CMK (cell line): ENCODE data around the gene ZNF648.
"Not testable (repeated sequence)": the region's sequence is repeated elsewhere in the genome, so short reads cannot be mapped to it uniquely, and the experiment has no call there.

Experiments used
- DNase-seq: peaks from one replicate; pipeline ENCODE4 v3.0.0-alpha.2; 2010; ENCODE audit warnings: low read depth

Gene ZNF648

DNA sequence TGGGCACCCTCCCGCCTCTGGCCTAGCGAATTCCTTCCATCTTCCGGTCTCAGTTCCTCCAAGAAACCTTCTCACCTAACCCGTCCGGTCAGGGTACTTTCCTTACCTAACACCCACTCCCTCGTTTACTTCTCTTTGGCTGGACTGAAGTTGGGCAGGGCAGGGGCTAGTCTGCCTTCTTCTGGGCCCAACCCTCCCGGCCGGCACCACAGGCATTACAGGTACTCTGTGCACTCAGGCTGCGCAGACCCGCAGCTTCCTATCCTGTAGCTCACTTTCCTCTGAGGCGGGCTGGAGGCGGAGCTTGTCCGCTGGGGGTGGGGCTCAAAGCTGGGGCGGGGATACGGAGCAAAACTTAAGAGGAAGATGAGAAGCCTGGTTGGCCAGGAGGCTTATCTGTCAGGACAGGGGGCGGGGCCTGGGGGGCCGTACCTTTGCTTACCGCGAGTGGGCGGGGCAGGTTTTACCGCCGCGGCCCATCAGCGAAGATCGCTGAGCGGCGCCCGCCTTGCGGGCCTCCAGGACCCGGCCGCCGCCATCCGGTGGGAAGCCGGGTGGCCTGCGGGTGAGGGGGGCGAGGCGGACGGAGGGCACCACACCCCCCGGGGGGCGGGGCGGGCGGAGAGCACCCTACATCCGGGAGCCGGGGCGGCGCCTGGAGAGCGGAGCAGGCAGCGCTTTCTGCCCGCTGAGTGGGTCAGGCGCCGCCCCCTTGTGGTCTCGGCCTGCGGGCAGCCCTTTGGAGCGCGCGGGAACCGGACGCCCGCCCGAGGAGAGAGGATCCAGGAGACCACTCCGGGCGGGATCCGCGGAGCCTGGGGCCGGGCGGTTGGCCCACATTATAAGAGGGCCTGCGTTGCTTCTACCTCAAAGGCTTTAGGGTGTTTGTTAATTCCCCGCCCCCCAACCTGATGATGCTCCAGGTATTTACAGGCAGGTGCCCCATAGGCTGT, 31.9 kb downstream of the ZNF648 start:
- peak; percentile 97 for DNase-seq

DNA sequence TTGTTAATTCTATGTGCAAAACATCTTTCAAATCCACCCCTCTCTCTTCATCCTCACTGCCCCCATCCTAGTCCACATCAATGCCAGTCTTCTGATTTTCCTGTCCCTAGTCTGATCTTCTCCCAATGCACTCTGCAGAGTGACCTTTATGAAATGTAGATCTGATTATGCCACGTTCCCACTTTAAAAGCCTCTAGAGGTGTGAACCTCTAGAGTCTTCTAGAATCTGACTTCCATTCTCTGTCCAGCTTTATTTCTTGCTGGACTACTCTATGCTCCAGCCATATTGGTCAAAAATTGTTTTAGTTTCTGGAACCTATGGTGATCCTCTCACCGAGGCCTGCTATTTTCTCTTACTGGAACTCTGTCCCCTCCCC, 32.5 kb downstream of the ZNF648 start:
- DNase-seq: no peak

DNA sequence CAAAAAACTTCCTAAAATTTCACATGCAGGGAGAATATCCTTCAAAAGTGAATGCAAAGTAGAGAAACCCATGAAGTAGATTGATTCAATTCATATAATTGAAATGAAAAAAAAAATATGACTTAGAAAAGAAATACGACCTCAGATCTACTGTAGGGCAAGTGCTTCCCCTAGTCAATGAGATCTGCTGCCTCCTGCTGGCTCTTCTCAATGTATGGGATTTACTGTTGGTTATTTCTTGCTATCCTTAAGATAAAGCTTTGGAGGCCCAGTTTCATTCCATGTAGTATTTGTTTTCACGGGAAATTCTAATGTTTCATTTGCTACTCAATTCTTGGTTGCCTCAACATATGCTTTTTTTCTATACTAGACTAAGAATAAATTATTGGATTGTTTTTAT, 46.2 kb downstream of the ZNF648 start:
- DNase-seq: no peak

DNA sequence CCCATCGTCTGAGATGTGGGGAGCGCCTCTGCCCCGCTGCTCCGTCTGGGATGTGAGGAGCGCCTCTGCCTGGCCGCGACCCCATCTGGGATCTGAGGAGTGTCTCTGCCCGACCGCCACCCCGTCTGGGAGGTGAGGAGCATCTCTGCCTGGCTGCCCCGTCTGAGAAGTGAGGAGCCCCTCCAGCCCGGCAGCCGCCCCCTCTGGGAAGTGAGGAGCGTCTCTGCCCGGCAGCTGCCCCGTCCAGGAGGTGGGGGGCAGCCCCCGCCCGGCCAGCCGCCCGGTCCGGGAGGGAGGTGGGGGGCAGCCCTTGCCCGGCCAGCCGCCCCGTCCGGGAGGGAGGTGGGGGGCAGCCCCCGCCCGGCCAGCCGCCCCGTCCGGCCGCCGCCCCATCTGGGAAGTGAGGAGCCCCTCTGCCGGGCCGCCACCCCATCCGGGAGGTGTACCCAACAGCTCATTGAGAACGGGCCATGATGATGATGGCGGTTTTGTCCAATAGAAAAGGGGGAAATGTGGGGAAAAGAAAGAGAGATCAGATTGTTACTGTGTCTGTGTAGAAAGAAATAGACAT, 50.6 kb downstream of the ZNF648 start:
- not testable (repeated sequence) for DNase-seq

DNA sequence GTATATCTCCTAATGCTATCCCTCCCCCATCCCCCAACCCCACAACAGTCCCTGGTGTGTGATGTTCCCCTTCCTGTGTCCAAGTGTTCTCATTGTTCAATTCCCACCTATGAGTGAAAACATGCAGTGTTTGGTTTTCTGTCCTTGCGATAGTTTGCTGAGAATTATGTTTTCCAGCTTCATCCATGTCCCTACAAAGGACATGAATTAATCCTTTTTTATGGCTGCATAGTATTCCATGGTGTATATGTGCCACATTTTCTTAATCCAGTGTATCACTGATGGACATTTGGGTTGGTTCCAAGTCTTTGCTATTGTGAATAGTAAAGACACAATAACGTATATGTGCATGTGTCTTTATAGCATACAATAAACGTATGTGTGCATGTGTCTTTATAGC, 56.1 kb downstream of the ZNF648 start:
- not testable (repeated sequence) for DNase-seq

DNA sequence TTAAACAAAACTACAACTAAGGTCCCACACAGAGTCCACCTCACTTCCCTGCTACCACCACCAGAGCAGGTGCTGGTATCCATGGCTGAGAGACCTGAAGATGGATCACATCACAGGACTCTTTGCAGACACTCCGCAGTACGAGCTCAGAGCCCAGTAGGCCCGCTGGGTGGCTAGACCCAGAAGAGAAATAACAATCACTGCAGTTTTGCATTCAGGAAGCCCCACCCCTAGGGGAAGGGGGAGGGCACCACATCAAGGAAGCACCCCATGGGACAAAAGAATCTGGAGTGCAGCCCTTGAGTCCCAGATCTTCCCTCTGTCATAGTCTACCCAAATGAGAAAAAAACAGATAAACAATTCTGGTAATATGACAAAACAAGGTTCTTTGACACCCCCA, 56.9 kb downstream of the ZNF648 start:
- no peak for DNase-seq
